Fibroblast of upper back skin (primary cell): ENCODE results near the gene RPS6KB2.

Experiments
- DNase-seq: peaks from one replicate; pipeline ENCODE4 v3.0.0-alpha.2; 2013

The RPS6KB2 gene

DNA sequence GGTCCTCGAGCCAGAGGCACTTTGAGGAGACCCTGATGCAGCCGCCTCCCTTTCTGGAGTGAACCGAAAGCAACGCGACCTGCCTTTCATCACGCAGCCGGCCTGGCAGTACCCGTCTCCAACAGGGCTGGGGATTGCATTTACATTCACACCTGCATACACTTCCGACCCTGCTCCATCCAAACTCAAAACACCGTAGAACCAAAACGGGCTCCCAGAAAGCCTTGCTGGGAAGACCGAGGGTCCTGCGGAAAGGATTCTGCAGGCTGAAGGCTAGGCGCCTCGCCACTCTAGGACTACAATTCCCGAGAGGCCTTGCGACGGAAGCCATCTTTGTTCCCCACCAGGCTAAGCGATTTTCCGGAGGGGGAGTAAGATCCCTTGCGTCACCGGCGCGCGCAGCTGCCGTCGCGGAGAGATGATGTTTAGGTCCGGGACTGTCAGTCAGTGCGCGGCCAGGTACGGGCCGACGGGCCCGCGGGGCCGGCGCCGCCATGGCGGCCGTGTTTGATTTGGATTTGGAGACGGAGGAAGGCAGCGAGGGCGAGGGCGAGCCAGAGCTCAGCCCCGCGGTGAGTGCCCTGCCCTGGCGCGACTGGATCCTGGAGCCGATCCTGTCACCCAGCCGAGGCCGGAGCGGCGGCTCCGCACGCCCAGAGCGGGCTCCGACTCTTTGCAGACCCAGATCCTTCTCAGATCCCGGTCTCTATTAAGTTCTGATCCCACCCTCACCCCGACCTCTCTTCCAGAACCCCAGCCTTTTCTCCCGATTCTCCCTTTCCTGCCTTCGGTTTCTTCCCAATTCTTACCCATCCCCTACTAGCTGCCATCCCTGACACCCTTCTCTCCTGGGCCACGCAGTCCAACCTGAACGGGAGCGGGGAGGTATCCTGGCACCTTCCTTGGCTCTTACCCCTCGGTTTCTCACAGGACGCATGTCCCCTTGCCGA, at the start of gene RPS6KB2:
RPS6KB2 (plus strand) TSS at position 443 of the 950 bp plus-strand sequence; CDS start at position 495, 52 bp downstream.
- peak; percentile 97 for DNase-seq

GRCh38 chr11:67378544-67378943, 49.8 kb upstream of the RPS6KB2 start:
- no peak for DNase-seq

GRCh38 chr11:67379061-67380058, 48.9 kb upstream of the RPS6KB2 start:
- peak; percentile 53 for DNase-seq

DNA sequence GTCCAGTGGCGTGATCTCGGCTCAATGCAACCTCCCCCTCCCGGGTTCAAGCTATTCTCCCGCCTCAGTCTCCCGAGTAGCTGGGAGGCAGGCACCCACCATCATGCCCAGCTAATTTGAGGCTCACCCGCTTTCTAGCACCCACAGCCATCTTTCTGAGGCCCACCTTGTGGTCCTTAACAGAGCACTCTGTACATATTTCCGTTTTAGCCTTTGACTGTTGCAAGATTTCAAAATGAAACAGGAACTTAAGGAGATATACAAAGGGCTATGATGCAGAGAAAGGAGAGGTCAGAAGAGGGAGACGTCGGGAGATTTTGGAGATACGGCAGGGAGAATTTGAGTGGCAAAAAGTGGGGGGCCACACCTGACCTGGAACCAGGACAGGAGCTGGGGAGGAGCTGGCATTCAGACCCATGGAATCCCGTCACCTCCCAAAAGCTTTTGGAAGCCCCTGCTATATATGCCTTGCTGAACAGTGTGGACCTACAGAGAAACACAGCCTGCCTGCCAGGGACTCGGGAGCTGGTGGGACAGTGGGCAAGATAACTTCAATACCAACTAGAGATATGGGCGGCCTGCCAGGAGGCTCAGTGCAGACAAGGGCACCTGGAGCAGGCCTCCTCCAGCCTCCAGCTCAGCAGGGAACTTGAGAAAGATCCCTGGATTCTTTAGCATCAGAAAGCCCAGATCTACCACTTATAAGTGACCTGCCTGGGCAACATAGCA, 46.9 kb upstream of the RPS6KB2 start:
- no peak for DNase-seq

DNA sequence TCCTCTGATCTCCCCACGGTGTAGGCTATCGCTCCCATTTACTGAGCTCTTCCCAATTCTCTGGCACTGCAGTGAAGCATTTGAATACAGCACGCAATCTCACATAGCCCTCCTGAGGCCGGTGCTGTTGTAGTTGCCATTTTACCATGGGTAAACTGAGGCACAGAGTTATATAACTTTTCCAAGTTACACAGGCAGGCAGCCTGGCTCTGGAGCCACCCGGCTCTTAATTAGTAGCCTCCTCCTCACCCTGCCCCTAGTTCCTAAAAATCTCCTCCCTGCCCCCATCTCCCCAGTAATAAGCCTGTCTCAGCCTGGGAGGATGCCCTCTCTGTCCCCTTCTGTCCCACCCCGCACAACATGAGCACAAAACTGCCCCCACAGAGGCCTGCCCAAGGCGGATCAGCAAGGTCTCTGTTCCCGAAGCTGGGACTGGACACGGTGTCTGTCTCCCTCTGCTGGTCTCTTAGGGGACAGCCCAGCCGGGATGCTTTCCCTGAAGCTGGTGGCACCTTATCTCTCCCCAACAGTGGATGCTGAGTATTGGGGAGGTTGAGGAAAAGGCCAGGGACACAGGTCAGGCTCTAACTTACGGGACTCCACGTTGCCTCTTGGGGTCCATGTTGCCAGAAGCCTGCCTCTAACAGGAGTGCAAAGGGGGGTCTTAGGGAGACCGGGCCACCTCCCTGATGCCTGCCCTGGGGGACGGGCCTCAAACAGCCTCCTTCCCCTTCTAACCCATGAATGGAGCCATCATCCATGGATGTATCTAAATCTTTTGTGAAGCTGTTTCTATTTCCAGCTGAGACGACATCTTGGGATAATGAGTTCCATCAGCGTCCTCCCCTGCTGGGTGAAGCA, 45.8 kb upstream of the RPS6KB2 start:
- DNase-seq: peak; percentile 77

- peak; percentile 61 for DNase-seq
Observed at GRCh38 chr11:67384851-67385366, 43.4 kb upstream of the RPS6KB2 start.

DNA sequence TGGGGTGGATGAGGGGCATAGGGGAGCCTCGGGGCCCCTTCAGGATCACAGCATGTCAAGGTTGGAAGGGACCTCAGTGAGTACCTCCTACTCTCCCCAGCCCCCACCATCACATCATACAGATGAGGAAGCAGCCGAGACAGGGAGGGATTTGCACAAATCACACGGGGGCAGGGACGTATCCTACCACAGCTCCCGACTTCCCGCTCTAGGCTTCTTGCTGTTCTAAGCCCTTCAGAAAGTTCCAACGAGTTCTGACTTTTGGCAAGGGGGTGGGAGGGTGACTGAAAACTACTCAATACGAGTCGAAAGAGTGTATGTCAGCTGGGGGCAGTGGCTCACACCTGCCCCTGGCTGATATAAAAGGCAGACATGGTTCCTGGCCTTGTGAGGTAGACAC, 41.2 kb upstream of the RPS6KB2 start:
- no peak for DNase-seq

- DNase-seq: no peak
Observed at GRCh38 chr11:67387518-67387917, 40.8 kb upstream of the RPS6KB2 start.

DNA sequence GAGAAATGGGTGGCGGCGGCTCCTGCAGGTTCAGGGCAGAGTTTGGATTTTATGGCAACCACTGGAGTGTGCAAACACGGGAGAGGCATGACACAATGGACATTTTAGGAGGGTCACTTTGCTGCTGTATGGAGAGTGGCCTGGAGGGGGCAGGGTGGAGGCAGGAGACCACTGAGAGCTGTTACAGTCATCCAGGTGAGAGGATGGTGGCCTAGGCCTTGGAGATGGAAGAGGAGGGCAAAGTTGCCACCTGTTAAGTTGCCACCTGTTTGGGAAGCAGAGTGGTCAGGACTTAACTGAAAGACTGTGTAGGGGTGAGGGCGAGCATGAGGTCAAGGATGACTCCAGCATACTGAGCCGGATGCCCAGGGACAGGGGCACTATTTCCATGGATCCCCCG, 38.8 kb upstream of the RPS6KB2 start:
- no peak for DNase-seq

GRCh38 chr11:67390947-67391303, 37.4 kb upstream of the RPS6KB2 start:
- no peak for DNase-seq

GRCh38 chr11:67391304-67392182, 36.8 kb upstream of the RPS6KB2 start, which contains the start of gene RAD9A:
RAD9A (plus strand) TSS chr11:67391986; CDS start chr11:67392045, 59 bp downstream.
- peak; percentile 92 for DNase-seq

DNA sequence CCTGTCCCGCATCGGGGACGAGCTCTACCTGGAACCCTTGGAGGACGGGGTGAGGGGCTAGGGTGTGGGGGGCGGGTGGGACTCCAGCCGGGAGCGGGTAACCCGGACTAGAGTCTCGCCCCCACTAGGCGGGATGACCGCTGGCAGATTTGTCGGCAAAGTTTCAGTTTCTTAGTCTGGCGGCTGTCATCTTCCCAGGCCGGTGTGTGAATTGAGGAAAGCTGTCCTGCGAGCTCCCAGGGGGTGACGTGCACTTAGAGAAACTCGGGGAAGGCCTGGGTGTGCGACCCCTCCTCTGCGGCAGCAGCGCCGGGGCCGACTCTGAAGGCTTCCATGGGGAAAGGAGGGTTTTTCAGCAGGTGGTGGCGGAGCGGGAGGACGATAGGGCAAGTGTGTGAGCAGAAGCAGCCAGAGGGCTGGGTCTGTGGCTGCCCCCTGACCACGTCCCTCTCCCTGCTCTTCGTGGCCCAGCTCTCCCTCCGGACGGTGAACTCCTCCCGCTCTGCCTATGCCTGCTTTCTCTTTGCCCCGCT, 36.0 kb upstream of the RPS6KB2 start:
- DNase-seq: no peak

GRCh38 chr11:67393437-67393836, 34.9 kb upstream of the RPS6KB2 start:
- no peak for DNase-seq

DNA sequence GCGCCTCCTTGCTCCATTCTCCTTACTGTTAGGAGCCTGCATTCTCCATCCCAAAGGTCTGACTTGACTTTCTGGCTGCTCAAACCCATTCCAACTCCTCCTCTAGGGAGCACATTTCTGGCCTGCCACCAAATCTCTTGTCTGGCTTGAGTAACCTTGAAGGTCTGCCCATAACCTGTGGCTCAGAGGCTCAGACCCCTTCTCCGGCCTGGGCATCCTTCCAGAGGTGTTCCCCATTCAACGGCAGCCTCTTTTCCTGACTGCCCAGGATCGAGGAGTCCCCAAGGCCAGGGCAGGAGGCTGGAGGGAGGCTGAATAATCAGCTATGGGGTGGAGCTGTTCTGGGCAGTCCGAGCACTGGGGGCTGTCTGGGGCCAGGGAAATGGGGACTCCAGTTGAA, 34.3 kb upstream of the RPS6KB2 start:
- no peak for DNase-seq

DNA sequence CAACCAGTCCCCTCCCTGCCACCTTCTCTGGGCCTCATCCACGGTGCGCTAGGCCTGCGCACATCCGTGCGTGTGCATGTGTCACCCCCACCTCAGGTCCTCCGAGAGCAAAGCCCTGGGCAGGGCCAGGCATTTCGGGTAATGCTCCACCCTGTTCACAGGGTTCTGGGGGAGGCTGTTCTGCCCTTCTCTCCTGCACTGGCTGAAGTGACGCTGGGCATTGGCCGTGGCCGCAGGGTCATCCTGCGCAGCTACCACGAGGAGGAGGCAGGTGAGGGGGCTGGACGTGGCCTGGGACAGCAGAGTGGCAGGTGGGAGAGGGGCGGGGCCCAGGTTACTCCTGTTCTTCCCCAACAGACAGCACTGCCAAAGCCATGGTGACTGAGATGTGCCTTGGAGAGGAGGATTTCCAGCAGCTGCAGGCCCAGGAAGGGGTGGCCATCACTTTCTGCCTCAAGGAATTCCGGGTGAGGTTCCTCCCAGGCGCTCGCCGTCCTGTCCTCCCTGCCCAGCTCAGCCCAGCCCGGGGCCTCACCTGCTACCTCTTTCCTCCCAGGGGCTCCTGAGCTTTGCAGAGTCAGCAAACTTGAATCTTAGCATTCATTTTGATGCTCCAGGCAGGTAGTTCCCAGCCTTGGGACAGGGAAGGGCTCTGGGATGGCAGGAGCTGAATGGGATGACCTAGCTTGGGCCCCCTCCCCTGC, 32.6 kb upstream of the RPS6KB2 start:
- no peak for DNase-seq

DNA sequence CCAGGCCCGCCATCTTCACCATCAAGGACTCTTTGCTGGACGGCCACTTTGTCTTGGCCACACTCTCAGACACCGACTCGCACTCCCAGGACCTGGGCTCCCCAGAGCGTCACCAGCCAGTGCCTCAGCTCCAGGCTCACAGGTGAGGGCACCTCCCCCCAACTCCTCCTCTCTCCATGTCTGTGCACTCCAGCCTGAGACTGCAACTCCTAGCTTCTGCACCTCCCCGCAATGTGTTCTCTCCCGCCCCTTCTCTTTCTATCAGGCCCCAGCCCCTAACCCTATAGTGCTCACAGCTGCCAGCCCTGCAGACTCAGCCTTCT, 32.1 kb upstream of the RPS6KB2 start:
- no peak for DNase-seq

- no peak for DNase-seq
Observed at GRCh38 chr11:67396587-67397389, 31.5 kb upstream of the RPS6KB2 start.

DNA sequence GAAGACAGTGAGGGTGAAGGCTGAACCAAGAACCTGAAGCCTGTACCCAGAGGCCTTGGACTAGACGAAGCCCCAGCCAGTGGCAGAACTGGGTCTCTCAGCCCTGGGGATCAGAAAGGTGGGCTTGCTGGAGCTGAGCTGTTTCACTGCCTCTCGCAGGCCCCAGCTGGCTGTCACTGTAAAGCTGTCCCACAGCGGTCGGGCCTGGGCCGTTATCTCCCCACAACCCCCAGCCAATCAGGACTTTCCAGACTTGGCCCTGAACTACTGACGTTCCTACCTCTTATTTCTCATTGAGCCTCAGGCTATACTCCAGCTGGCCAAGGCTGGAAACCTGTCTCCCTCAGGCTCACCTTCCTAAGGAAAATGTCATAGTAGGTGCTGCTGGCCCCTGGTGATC, 30.8 kb upstream of the RPS6KB2 start:
- DNase-seq: no peak
